Measurements from ENCODE around the gene COG5.

- TF ChIP-seq, protein P1, sequence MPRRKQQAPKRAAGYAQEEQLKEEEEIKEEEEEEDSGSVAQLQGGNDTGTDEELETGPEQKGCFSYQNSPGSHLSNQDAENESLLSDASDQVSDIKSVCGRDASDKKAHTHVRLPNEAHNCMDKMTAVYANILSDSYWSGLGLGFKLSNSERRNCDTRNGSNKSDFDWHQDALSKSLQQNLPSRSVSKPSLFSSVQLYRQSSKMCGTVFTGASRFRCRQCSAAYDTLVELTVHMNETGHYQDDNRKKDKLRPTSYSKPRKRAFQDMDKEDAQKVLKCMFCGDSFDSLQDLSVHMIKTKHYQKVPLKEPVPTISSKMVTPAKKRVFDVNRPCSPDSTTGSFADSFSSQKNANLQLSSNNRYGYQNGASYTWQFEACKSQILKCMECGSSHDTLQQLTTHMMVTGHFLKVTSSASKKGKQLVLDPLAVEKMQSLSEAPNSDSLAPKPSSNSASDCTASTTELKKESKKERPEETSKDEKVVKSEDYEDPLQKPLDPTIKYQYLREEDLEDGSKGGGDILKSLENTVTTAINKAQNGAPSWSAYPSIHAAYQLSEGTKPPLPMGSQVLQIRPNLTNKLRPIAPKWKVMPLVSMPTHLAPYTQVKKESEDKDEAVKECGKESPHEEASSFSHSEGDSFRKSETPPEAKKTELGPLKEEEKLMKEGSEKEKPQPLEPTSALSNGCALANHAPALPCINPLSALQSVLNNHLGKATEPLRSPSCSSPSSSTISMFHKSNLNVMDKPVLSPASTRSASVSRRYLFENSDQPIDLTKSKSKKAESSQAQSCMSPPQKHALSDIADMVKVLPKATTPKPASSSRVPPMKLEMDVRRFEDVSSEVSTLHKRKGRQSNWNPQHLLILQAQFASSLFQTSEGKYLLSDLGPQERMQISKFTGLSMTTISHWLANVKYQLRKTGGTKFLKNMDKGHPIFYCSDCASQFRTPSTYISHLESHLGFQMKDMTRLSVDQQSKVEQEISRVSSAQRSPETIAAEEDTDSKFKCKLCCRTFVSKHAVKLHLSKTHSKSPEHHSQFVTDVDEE (CRISPR knock-in tag; IDR thresholded peaks at IDR 0.05) = no peak
- no peak for TF ChIP-seq ZFP3 (CRISPR knock-in tag; IDR thresholded peaks at IDR 0.05)
- no peak for TF ChIP-seq GLIS3 (CRISPR knock-in tag; IDR thresholded peaks at IDR 0.05)
- no peak for TF ChIP-seq RARB (CRISPR knock-in tag; IDR thresholded peaks at IDR 0.05)
- no peak for TF ChIP-seq ZC3H10 (CRISPR knock-in tag; IDR thresholded peaks at IDR 0.05)
- no peak for TF ChIP-seq PATZ1 (CRISPR knock-in tag; IDR thresholded peaks at IDR 0.05; ENCODE audit: borderline replicate concordance)
Measured at GRCh38 chr7:107165341-107165740, 398.4 kb downstream of the COG5 start.
